SK-N-SH (cell line): ENCODE measurements around the gene WDFY2. TPM values are rescaled to one million over a fixed set of nuclear protein-coding genes. Genes with fewer than 3 reads are reported as not detected.

Experiments used
- CTCF ChIA-PET: fragments of 300-600, 350-600 bp; formaldehyde crosslinking; extraction: SDS; loops from one replicate; lab custom pipeline; 2021; lab: Yijun Ruan, JAX
- POLR2A ChIA-PET: fragments of 350-600 bp; sonication (Branson Sonifier 250); formaldehyde crosslinking; extraction: SDS; loops from one replicate; lab custom pipeline; 2020; ENCODE audit warnings: antibody characterized with exemption, inconsistent platforms; lab: Yijun Ruan, JAX
- DNase-seq: peaks from one replicate; pipeline ENCODE4 v3.0.0; 2012
- H2AFZ ChIP-seq: fragments of 200-600 bp; sonication (generic); 2 replicates; pipeline ENCODE4 v1.8.1; 2016; ENCODE audit warnings: antibody characterized with exemption, mild to moderate bottlenecking, low read depth
- H3F3A ChIP-seq: fragments of 200-600 bp; sonication (generic); replicated peaks from 2 replicates; pipeline ENCODE3; 2016; ENCODE audit warnings: antibody characterized with exemption, mild to moderate bottlenecking; ENCODE audit not compliant: insufficient read depth
- H3K27ac ChIP-seq, 2 experiments: fragments of 200-500 bp in 1 of 2; fragments of 200-600 bp in 1 of 2; sonication (Bioruptor generic) in 1 of 2; sonication (generic), shearing (Covaris generic) in 1 of 2; 2 replicates each; pipeline versions ENCODE4 v1.5.1 to v1.6.1; 2014 to 2016; ENCODE audit warnings: low read depth in 2 of 2, inconsistent platforms in 1 of 2, low read length in 1 of 2, mild to moderate bottlenecking in 1 of 2, mixed read lengths in 1 of 2
- H3K27me3 ChIP-seq: fragments of 200-600 bp; sonication (generic), shearing (Covaris generic); 2 replicates; pipeline ENCODE4 v1.6.1; 2016; ENCODE audit warnings: mixed run types; ENCODE audit not compliant: insufficient read depth
- H3K36me3 ChIP-seq, 2 experiments: fragments of 200-500 bp in 1 of 2; fragments of 200-600 bp in 1 of 2; sonication (Bioruptor generic) in 1 of 2; sonication (generic) in 1 of 2; replicated peaks in 1 of 2; 2 replicates each; pipeline versions ENCODE3 to v1.5.1; 2014 to 2016; ENCODE audit warnings: low read length in 1 of 2, mild to moderate bottlenecking in 1 of 2; ENCODE audit not compliant: insufficient read depth in 2 of 2, control insufficient read depth in 1 of 2
- H3K4me1 ChIP-seq, 2 experiments: fragments of 200-500 bp in 1 of 2; fragments of 200-600 bp in 1 of 2; sonication (Bioruptor generic) in 1 of 2; sonication (generic), shearing (Covaris generic) in 1 of 2; 2 replicates each; pipeline versions ENCODE4 v1.5.1 to v1.6.1; 2014 to 2016; ENCODE audit warnings: low read depth in 1 of 2, low read length in 1 of 2, mixed run types in 1 of 2; ENCODE audit not compliant: insufficient read depth in 2 of 2, control insufficient read depth in 1 of 2
- H3K4me2 ChIP-seq: fragments of 200-600 bp; sonication (generic), shearing (Covaris generic); 2 replicates; pipeline ENCODE4 v1.6.1; 2017; ENCODE audit warnings: mixed run types
- H3K4me3 ChIP-seq, 2 experiments: fragments of 200-500 bp in 1 of 2; fragments of 200-600 bp in 1 of 2; sonication (Bioruptor generic) in 1 of 2; sonication (generic), shearing (Covaris generic) in 1 of 2; 2 replicates each; pipeline versions ENCODE4 v1.5.1 to v1.8.1; 2014 to 2016; ENCODE audit warnings: low read depth in 2 of 2, inconsistent platforms in 1 of 2, low read length in 1 of 2, mild to moderate bottlenecking in 1 of 2, mixed read lengths in 1 of 2, moderate library complexity in 1 of 2
- H3K79me2 ChIP-seq: fragments of 200-600 bp; sonication (generic); 2 replicates; pipeline ENCODE4 v1.8.1; 2017; ENCODE audit warnings: mild to moderate bottlenecking; ENCODE audit not compliant: insufficient read depth
- H3K9ac ChIP-seq: fragments of 200-600 bp; sonication (generic); 2 replicates; pipeline ENCODE4 v1.6.1; 2017; ENCODE audit warnings: mixed run types
- H3K9me2 ChIP-seq: fragments of 200-600 bp; sonication (generic); 2 replicates; pipeline ENCODE4 v1.6.1; 2017; ENCODE audit warnings: mixed run types
- H3K9me3 ChIP-seq: fragments of 200-600 bp; sonication (generic); 2 replicates; pipeline ENCODE4 v1.6.1; 2017; ENCODE audit warnings: mixed run types, mild to moderate bottlenecking, moderate library complexity
- H4K20me1 ChIP-seq: fragments of 200-600 bp; sonication (generic); 2 replicates; pipeline ENCODE4 v1.6.1; 2017; ENCODE audit warnings: mild to moderate bottlenecking, mixed run types; ENCODE audit not compliant: insufficient read depth
- EP300 ChIP-seq, 2 experiments: IDR thresholded peaks; 2 replicates each; pipeline versions ENCODE4 v1.4.0 to v1.6.1; 2012; ENCODE audit warnings: borderline replicate concordance in 1 of 2, low read depth in 1 of 2, low read length in 1 of 2
- EZH2phosphoT487 ChIP-seq: fragments of 200-600 bp; sonication (generic); IDR thresholded peaks from 2 replicates; pipeline ENCODE4 v1.6.1; 2017; ENCODE audit warnings: low read depth, mixed run types, mild to moderate bottlenecking, antibody characterized with exemption, moderate library complexity, borderline replicate concordance
- FOXJ3 ChIP-seq: sonication (generic); formaldehyde crosslinking; IDR thresholded peaks from 2 replicates; pipeline ENCODE4 v1.5.1; 2020; ENCODE audit warnings: mild to moderate bottlenecking, missing genetic modification reagents
- FOXM1 ChIP-seq: IDR thresholded peaks from 2 replicates; pipeline ENCODE4 v1.4.0; 2012; ENCODE audit warnings: low read depth, mild to moderate bottlenecking
- GABPA ChIP-seq: IDR thresholded peaks from 2 replicates; pipeline ENCODE4 v1.4.0; 2012; ENCODE audit warnings: low read depth, mild to moderate bottlenecking
- JUND ChIP-seq: IDR thresholded peaks from 2 replicates; pipeline ENCODE4 v1.4.0; 2012
- MEF2A ChIP-seq: IDR thresholded peaks from 2 replicates; pipeline ENCODE4 v1.4.0; 2012; ENCODE audit warnings: low read depth, borderline replicate concordance
- MXI1 ChIP-seq: IDR thresholded peaks from 2 replicates; pipeline ENCODE4 v1.6.1; 2012; ENCODE audit warnings: mild to moderate bottlenecking, low read depth, low read length, improper control_type of control experiment
- NRF1 ChIP-seq: IDR thresholded peaks from 2 replicates; pipeline ENCODE4 v1.6.1; 2012; ENCODE audit warnings: low read depth, mild to moderate bottlenecking, low read length
- RAD21 ChIP-seq: IDR thresholded peaks from 2 replicates; pipeline ENCODE4 v1.6.1; 2012; ENCODE audit warnings: mild to moderate bottlenecking, low read length
- RCOR1 ChIP-seq: fragments of 150-350 bp; IDR thresholded peaks from 2 replicates; pipeline ENCODE4 v1.6.1; 2017; ENCODE audit warnings: antibody characterized with exemption, low read length
- SIN3A ChIP-seq: IDR thresholded peaks from 2 replicates; pipeline ENCODE4 v1.6.1; 2012; ENCODE audit warnings: low read depth, mild to moderate bottlenecking, low read length, moderate library complexity, borderline replicate concordance
- SMC3 ChIP-seq: IDR thresholded peaks from 2 replicates; pipeline ENCODE4 v1.6.1; 2012; ENCODE audit warnings: low read depth, low read length, improper control_type of control experiment
- TAF1 ChIP-seq: IDR thresholded peaks from 2 replicates; pipeline ENCODE4 v1.6.1; 2012; ENCODE audit warnings: low read depth, mild to moderate bottlenecking, low read length, moderate library complexity, borderline replicate concordance
- YY1 ChIP-seq: IDR thresholded peaks from 2 replicates; pipeline ENCODE4 v1.4.0; 2012; ENCODE audit warnings: low read depth, mild to moderate bottlenecking
- ZBTB33 ChIP-seq: IDR thresholded peaks from 2 replicates; pipeline ENCODE4 v1.4.0; 2012; ENCODE audit warnings: low read depth, borderline replicate concordance
- WGBS: methylation state at CpG from one replicate; pipeline ENCODE4 v1.1.6; 2017; ENCODE audit warnings: low lambda C conversion rate; 5-methylcytosine and 5-hydroxymethylcytosine counted together
- polyA plus RNA-seq, 3 experiments: library from polyadenylated mRNA; depleted of rRNA; stranded (reverse); fragments of >200 nt; gene quantifications; 2 replicates each; pipeline ENCODE4 v1.2.3, GENCODE V29; 2012
- TF ChIP-seq, protein P1 (sequence below): IDR thresholded peaks from 2 replicates; pipeline ENCODE4 v1.4.0; 2012; ENCODE audit warnings: low read depth

The WDFY2 gene
- polyA plus RNA-seq, 1 of the 3 experiments (the other 2 are of a cell fraction): 4.1 TPM

DNA sequence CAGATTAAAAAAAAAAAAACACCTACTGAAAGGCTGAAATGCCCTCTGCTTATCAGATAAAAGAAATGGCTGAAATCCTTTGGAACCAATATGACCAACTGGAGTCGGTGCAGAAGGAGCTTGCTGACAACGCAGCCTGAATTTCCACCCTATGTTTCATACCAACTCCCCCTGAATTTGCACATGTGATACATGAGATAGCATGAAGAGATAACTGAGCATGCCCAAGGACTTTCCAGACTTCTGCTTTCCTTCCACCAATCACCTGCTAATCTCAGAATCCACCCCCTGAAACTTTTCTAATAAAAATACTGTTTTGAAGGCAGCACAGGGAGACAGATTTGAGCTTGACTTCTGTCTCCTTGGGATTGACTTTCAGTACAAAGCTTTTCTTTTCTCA is 32.2 kb upstream of the WDFY2 start (continued):
- no peak for TF ChIP-seq SMC3
- no peak for TF ChIP-seq YY1
- TF ChIP-seq MXI1: no peak
- TF ChIP-seq TAF1: no peak
- TF ChIP-seq FOXJ3 (CRISPR knock-in tag): no peak
- TF ChIP-seq JUND: no peak
- TF ChIP-seq, all 33 proteins: peak for 0

DNA sequence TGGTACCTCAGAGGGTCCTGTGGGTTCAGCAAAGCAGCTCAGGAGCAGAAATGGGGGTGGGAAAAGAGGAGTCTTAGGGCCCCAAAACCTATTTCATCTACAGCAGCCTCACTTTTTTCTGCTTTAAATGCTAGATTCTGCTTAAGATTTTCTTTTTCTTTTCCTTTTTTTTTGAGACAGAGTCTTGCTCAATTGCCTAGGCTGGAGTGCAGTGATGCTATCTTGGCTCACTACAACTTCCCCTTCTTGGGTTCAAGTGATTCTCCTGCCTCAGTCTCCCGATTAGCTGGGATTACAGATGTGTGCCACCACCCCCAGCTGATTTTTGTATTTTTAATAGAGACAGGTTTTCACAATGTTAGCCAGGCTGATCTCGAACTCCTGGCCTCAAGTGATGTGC is 30.7 kb upstream of the WDFY2 start:
- POLR2A ChIA-PET: no interaction called here
- Histone ChIP-seq H3K4me3 (no peak overlapping the region), H3K9me3 (no peaks in the 10 kb centered on the region), H3K36me3 (no peaks in the 10 kb centered on the region), H3K9ac (no peak overlapping the region), H3K27ac (no peak overlapping the region), H3K27me3 (no peaks in the 10 kb centered on the region), H2AFZ (no peak overlapping the region), H3K4me2 (no peak overlapping the region), H3K79me2 (no peaks in the 10 kb centered on the region), H3K4me1 (peaks cover 0 to 5% of the 10 kb centered on the region in 2 experiments; a peak in 1 of 4 replicates), H4K20me1 (no peaks in the 10 kb centered on the region), H3K9me2 (no peaks in the 10 kb centered on the region), H3F3A (peaks cover 9% of the 10 kb centered on the region)
- TF ChIP-seq RAD21: no peak
- no peak for TF ChIP-seq EZH2phosphoT487
- TF ChIP-seq, protein P1, sequence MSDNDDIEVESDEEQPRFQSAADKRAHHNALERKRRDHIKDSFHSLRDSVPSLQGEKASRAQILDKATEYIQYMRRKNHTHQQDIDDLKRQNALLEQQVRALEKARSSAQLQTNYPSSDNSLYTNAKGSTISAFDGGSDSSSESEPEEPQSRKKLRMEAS: no peak
- no peak for TF ChIP-seq GABPA
- no peak for TF ChIP-seq FOXM1
- no peak for TF ChIP-seq ZBTB33
- no peak for TF ChIP-seq JUND
- no peak for TF ChIP-seq MEF2A
- TF ChIP-seq RCOR1: no peak
- TF ChIP-seq SIN3A: no peak
- WGBS: 64% methylated on average over 2 of the region's 2 CpGs
- DNase-seq: no peak
- CTCF ChIA-PET: interaction anchor here (0.7 kb wide), 1 partner anchor 109 kb away, joined by 3 read pairs; no protein-coding TSS in a partner anchor

DNA sequence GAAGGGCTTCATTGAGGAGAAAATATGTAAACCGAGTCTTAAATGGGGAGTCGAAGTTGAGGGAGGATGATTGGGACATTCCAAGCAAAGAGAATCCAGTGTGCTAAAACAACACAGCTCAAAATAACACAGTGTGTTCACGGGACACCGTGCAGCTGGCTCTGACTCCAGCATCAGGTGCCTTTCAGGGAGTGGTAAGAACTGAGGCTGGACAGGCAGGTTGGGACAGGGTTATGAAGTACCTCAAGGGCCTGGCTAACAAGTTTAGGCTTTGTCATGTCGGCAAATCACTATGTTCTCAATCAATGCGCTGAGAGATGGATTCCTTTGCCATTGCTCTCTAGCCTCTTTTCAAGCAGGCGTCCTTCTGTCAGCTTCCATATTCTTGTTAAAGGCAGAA is 27.5 kb upstream of the WDFY2 start:
- H3K9me3 ChIP-seq: no peaks in the 10 kb centered on the region
- H3K36me3 ChIP-seq: no peaks in the 10 kb centered on the region
- no peaks in the 10 kb centered on the region for H3K79me2 ChIP-seq
- H2AFZ ChIP-seq: no peak overlapping the region
- POLR2A ChIA-PET: no interaction called here
- H3K27me3 ChIP-seq: no peaks in the 10 kb centered on the region
- no peak overlapping the region for H3K9ac ChIP-seq
- no peak for TF ChIP-seq TAF1
- no peak for TF ChIP-seq EP300 (IDR thresholded peaks at IDR 0.05; ENCODE audit: borderline replicate concordance in 1 of 2, low read depth in 1 of 2, low read length in 1 of 2)
- no peak for TF ChIP-seq NRF1
- CTCF ChIA-PET: interaction anchor here (1.9 kb wide), 1 partner anchor 8 kb away, joined by 4 read pairs; no protein-coding TSS in a partner anchor
- no peak overlapping the region for H3K27ac ChIP-seq
- no peak overlapping the region for H3K4me2 ChIP-seq
- H3K9me2 ChIP-seq: no peaks in the 10 kb centered on the region
- no peak overlapping the region for H3K4me3 ChIP-seq
- no peak for DNase-seq
- H4K20me1 ChIP-seq: no peaks in the 10 kb centered on the region
- peaks cover 9% of the 10 kb centered on the region for H3F3A ChIP-seq
- WGBS: 92% methylated on average over 7 of the region's 7 CpGs
- H3K4me1 ChIP-seq: peaks cover 0 to 5% of the 10 kb centered on the region in 2 experiments; a peak in 1 of 4 replicates
